WTC11 (cell line): Measurements from ENCODE around the gene NEB. TPM values are rescaled to one million over a fixed set of nuclear protein-coding genes. Genes with fewer than 3 reads are reported as not detected.

ENCODE experiments used
- ATAC-seq: fragments of 200-7000 bp; cut with Tn5 transposase; 2 replicates; pipeline ENCODE4 v1.10.0; 2021; ENCODE audit warnings: mild to moderate bottlenecking, moderate library complexity
- CTCF ChIA-PET: fragments of 300-600 bp; sonication (Branson Sonifier 250); formaldehyde crosslinking; loops from one replicate; lab custom pipeline; 2021; ENCODE audit warnings: antibody characterized with exemption; lab: Charles Lee
- POLR2A ChIA-PET: fragments of 350-600 bp; sonication (Branson Sonifier 250); formaldehyde crosslinking; loops from one replicate; lab custom pipeline; 2021; ENCODE audit warnings: antibody characterized with exemption; lab: Charles Lee
- DNase-seq: peaks from one replicate; pipeline ENCODE4 v3.0.0; 2021; ENCODE audit warnings: low spot score
- H3K27ac Mint-ChIP-seq: 2 replicates; pipeline ENCODE4 v1.8.0; 2021; ENCODE audit warnings: mixed read lengths
- H3K27me3 Mint-ChIP-seq: 2 replicates; pipeline ENCODE4 v1.8.0; 2021; ENCODE audit warnings: low read depth, mild to moderate bottlenecking, moderate library complexity, mixed read lengths
- H3K36me3 Mint-ChIP-seq: 2 replicates; pipeline ENCODE4 v1.8.0; 2021; ENCODE audit warnings: mixed read lengths
- H3K4me1 Mint-ChIP-seq: 2 replicates; pipeline ENCODE4 v1.8.0; 2022; ENCODE audit warnings: mixed read lengths
- H3K4me3 Mint-ChIP-seq: 2 replicates; pipeline ENCODE4 v1.8.0; 2021; ENCODE audit warnings: mild to moderate bottlenecking, moderate library complexity, mixed read lengths
- H3K9me3 Mint-ChIP-seq: 2 replicates; pipeline ENCODE4 v1.8.0; 2021; ENCODE audit warnings: mixed read lengths
- CREB1 ChIP-seq: sonication (generic); formaldehyde crosslinking; IDR thresholded peaks from 2 replicates; pipeline ENCODE4 v1.8.0; 2023; ENCODE audit warnings: mild to moderate bottlenecking, missing genetic modification reagents
- CREM ChIP-seq: sonication (generic); formaldehyde crosslinking; IDR thresholded peaks from 2 replicates; pipeline ENCODE4 v1.8.1; 2022; ENCODE audit warnings: mild to moderate bottlenecking, missing genetic modification reagents, moderate library complexity
- E2F5 ChIP-seq: sonication (generic); formaldehyde crosslinking; IDR thresholded peaks from 2 replicates; pipeline ENCODE4 v1.8.1; 2022; ENCODE audit warnings: mild to moderate bottlenecking, moderate library complexity, missing genetic modification reagents
- ETV6 ChIP-seq: sonication (generic); formaldehyde crosslinking; IDR thresholded peaks from 2 replicates; pipeline ENCODE4 v1.8.1; 2022; ENCODE audit warnings: mild to moderate bottlenecking, missing genetic modification reagents
- GTF2I ChIP-seq: fragments of 250-450 bp; sonication (Bioruptor Pico); conservative IDR thresholded peaks from 2 replicates; pipeline ENCODE4 v1.4.0; 2021; ENCODE audit warnings: mild to moderate bottlenecking
- JUN ChIP-seq: sonication (generic); formaldehyde crosslinking; IDR thresholded peaks from 2 replicates; pipeline ENCODE4 v1.8.0; 2023; ENCODE audit warnings: mild to moderate bottlenecking, missing genetic modification reagents
- KAT7 ChIP-seq: sonication (generic); formaldehyde crosslinking; IDR thresholded peaks from 2 replicates; pipeline ENCODE4 v1.8.1; 2023; ENCODE audit warnings: missing genetic modification reagents, mild to moderate bottlenecking, borderline replicate concordance
- MLX ChIP-seq: sonication (generic); formaldehyde crosslinking; IDR thresholded peaks from 2 replicates; pipeline ENCODE4 v1.8.1; 2023; ENCODE audit warnings: mild to moderate bottlenecking, missing genetic modification reagents, moderate library complexity
- NFYB ChIP-seq: sonication (generic); formaldehyde crosslinking; conservative IDR thresholded peaks from 2 replicates; pipeline ENCODE4 v1.8.0; 2022; ENCODE audit warnings: low read depth, missing genetic modification reagents
- SOX15 ChIP-seq: fragments of 250-450 bp; sonication (Bioruptor Pico); IDR thresholded peaks from 2 replicates; pipeline ENCODE4 v1.9.0; 2021; ENCODE audit warnings: mild to moderate bottlenecking
- SP1 ChIP-seq: sonication (generic); formaldehyde crosslinking; conservative IDR thresholded peaks from 2 replicates; pipeline ENCODE4 v1.8.1; 2022; ENCODE audit warnings: missing genetic modification reagents
- TCF7 ChIP-seq: sonication (generic); formaldehyde crosslinking; IDR thresholded peaks from 2 replicates; pipeline ENCODE4 v1.8.0; 2022; ENCODE audit warnings: mild to moderate bottlenecking, low read depth, missing genetic modification reagents, moderate library complexity
- TEAD1 ChIP-seq: sonication (generic); formaldehyde crosslinking; IDR thresholded peaks from 2 replicates; pipeline ENCODE4 v1.8.0; 2022; ENCODE audit warnings: mild to moderate bottlenecking, missing genetic modification reagents
- ZBTB21 ChIP-seq: sonication (generic); formaldehyde crosslinking; IDR thresholded peaks from 2 replicates; pipeline ENCODE4 v1.8.1; 2023; ENCODE audit warnings: mild to moderate bottlenecking, missing genetic modification reagents, borderline replicate concordance
- ZNF423 ChIP-seq: fragments of 250-450 bp; sonication (Bioruptor Pico); IDR thresholded peaks from 2 replicates; pipeline ENCODE4 v2.1.2; 2022; ENCODE audit warnings: mild to moderate bottlenecking, moderate library complexity
- ZNF671 ChIP-seq: fragments of 250-450 bp; sonication (Bioruptor Pico); IDR thresholded peaks from 2 replicates; pipeline ENCODE4 v1.8.0; 2021; ENCODE audit warnings: mild to moderate bottlenecking
- total RNA-seq: library from RNA; stranded (reverse); gene quantifications from 3 replicates; pipeline ENCODE4 v1.2.3, GENCODE V29; 2021
- TF ChIP-seq, protein P1 (sequence below): sonication (generic); formaldehyde crosslinking; IDR thresholded peaks from 2 replicates; pipeline ENCODE4 v1.8.0; 2022; ENCODE audit warnings: mild to moderate bottlenecking, missing genetic modification reagents
- TF ChIP-seq, protein P2 (sequence below): sonication (generic); formaldehyde crosslinking; IDR thresholded peaks from 2 replicates; pipeline ENCODE4 v1.8.1; 2022; ENCODE audit warnings: low read depth, missing genetic modification reagents, borderline replicate concordance
- TF ChIP-seq, protein P3 (sequence below): sonication (generic); formaldehyde crosslinking; IDR thresholded peaks from 2 replicates; pipeline ENCODE4 v1.8.1; 2022; ENCODE audit warnings: mild to moderate bottlenecking, missing genetic modification reagents, moderate library complexity, borderline replicate concordance
- TF ChIP-seq, protein P4 (sequence below): sonication (generic); formaldehyde crosslinking; IDR thresholded peaks from 2 replicates; pipeline ENCODE4 v1.8.0; 2023; ENCODE audit warnings: missing genetic modification reagents, mild to moderate bottlenecking, borderline replicate concordance
- TF ChIP-seq, protein P5 (sequence below): fragments of 250-450 bp; sonication (Bioruptor Pico); IDR thresholded peaks from 2 replicates; pipeline ENCODE4 v1.8.0; 2021; ENCODE audit warnings: mild to moderate bottlenecking

The NEB gene
- total RNA-seq, 1 experiment from 2014 or later, result 1.9 TPM

DNA sequence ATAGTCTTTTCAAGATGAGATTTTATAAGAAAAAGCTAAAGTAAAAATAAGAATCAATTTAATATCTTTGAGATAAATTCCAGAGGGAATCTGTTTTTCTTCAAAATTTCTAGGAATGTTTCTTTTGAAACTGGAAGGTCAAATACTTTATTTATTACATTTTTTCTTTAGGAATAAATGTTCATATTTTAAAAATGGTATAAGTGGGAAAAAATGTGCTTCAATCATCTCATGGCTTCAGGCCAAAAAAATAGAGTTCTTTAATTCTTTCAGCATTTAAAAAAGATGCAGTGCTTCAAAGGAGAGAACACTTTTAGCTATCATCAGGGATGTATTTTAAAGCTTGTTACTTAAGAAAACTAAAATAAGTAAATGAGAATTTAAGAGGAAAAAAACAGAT, 110.6 kb downstream of the NEB start:
- Mint-ChIP-seq H3K4me1 (no peaks in the 10 kb centered on the region), H3K27me3 (no peaks in the 10 kb centered on the region), H3K27ac (no peak overlapping the region), H3K4me3 (no peak overlapping the region), H3K9me3 (no peaks in the 10 kb centered on the region), H3K36me3 (no peaks in the 10 kb centered on the region)
- TF ChIP-seq ZBTB21 (CRISPR knock-in tag) (no peak), E2F5 (CRISPR knock-in tag) (no peak), GTF2I (no peak), SOX15 (no peak), CREM (no peak), SP1 (CRISPR knock-in tag) (no peak), KAT7 (CRISPR knock-in tag) (no peak), TCF7 (CRISPR knock-in tag) (no peak), MLX (CRISPR knock-in tag) (no peak), JUN (CRISPR knock-in tag) (no peak), ZNF423 (no peak)
- TF ChIP-seq, protein P1, sequence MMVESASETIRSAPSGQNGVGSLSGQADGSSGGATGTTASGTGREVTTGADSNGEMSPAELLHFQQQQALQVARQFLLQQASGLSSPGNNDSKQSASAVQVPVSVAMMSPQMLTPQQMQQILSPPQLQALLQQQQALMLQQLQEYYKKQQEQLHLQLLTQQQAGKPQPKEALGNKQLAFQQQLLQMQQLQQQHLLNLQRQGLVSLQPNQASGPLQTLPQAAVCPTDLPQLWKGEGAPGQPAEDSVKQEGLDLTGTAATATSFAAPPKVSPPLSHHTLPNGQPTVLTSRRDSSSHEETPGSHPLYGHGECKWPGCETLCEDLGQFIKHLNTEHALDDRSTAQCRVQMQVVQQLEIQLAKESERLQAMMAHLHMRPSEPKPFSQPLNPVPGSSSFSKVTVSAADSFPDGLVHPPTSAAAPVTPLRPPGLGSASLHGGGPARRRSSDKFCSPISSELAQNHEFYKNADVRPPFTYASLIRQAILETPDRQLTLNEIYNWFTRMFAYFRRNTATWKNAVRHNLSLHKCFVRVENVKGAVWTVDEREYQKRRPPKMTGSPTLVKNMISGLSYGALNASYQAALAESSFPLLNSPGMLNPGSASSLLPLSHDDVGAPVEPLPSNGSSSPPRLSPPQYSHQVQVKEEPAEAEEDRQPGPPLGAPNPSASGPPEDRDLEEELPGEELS, result no peak
- TF ChIP-seq, protein P2, sequence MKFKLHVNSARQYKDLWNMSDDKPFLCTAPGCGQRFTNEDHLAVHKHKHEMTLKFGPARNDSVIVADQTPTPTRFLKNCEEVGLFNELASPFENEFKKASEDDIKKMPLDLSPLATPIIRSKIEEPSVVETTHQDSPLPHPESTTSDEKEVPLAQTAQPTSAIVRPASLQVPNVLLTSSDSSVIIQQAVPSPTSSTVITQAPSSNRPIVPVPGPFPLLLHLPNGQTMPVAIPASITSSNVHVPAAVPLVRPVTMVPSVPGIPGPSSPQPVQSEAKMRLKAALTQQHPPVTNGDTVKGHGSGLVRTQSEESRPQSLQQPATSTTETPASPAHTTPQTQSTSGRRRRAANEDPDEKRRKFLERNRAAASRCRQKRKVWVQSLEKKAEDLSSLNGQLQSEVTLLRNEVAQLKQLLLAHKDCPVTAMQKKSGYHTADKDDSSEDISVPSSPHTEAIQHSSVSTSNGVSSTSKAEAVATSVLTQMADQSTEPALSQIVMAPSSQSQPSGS (CRISPR knock-in tag), result no peak
- TF ChIP-seq, protein P3, sequence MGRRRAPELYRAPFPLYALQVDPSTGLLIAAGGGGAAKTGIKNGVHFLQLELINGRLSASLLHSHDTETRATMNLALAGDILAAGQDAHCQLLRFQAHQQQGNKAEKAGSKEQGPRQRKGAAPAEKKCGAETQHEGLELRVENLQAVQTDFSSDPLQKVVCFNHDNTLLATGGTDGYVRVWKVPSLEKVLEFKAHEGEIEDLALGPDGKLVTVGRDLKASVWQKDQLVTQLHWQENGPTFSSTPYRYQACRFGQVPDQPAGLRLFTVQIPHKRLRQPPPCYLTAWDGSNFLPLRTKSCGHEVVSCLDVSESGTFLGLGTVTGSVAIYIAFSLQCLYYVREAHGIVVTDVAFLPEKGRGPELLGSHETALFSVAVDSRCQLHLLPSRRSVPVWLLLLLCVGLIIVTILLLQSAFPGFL (CRISPR knock-in tag), result no peak
- ChIA-PET POLR2A (no interaction called here), CTCF (no interaction called here)
- DNase-seq (no peak), ATAC-seq (no peak)

DNA sequence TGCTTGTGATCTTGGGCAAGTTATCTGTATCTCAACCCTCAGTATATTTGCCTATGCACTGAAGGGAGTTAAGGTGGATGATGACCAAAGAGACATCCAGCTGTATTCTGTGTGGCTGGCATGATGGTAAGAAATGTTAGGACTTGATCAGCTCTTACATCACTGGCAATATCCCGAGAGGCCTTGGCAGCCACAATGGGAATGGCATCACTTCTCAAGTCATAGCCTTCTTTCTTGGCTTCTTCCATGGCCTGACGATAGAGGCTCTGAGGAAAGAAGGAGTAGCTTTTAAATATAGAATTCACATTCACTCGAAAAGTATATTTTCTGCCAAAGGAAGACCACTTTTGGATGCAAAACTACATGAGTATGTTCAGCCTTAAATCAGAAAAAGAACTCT, 113.5 kb downstream of the NEB start:
- DNase-seq (no peak), ATAC-seq (no peak)
- Mint-ChIP-seq H3K36me3 (no peaks in the 10 kb centered on the region), H3K4me3 (no peak overlapping the region), H3K27me3 (no peaks in the 10 kb centered on the region), H3K27ac (no peak overlapping the region), H3K4me1 (no peaks in the 10 kb centered on the region), H3K9me3 (no peaks in the 10 kb centered on the region)
- ChIA-PET POLR2A (no interaction called here), CTCF (no interaction called here)
- no peak for TF ChIP-seq KAT7 (CRISPR knock-in tag)
- TF ChIP-seq, protein P4, sequence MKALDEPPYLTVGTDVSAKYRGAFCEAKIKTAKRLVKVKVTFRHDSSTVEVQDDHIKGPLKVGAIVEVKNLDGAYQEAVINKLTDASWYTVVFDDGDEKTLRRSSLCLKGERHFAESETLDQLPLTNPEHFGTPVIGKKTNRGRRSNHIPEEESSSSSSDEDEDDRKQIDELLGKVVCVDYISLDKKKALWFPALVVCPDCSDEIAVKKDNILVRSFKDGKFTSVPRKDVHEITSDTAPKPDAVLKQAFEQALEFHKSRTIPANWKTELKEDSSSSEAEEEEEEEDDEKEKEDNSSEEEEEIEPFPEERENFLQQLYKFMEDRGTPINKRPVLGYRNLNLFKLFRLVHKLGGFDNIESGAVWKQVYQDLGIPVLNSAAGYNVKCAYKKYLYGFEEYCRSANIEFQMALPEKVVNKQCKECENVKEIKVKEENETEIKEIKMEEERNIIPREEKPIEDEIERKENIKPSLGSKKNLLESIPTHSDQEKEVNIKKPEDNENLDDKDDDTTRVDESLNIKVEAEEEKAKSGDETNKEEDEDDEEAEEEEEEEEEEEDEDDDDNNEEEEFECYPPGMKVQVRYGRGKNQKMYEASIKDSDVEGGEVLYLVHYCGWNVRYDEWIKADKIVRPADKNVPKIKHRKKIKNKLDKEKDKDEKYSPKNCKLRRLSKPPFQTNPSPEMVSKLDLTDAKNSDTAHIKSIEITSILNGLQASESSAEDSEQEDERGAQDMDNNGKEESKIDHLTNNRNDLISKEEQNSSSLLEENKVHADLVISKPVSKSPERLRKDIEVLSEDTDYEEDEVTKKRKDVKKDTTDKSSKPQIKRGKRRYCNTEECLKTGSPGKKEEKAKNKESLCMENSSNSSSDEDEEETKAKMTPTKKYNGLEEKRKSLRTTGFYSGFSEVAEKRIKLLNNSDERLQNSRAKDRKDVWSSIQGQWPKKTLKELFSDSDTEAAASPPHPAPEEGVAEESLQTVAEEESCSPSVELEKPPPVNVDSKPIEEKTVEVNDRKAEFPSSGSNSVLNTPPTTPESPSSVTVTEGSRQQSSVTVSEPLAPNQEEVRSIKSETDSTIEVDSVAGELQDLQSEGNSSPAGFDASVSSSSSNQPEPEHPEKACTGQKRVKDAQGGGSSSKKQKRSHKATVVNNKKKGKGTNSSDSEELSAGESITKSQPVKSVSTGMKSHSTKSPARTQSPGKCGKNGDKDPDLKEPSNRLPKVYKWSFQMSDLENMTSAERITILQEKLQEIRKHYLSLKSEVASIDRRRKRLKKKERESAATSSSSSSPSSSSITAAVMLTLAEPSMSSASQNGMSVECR, result no peak
- TF ChIP-seq NFYB (CRISPR knock-in tag), result no peak
- no peak for TF ChIP-seq ZNF671 (CRISPR knock-in tag)
- no peak for TF ChIP-seq ETV6
- TF ChIP-seq, protein P5, sequence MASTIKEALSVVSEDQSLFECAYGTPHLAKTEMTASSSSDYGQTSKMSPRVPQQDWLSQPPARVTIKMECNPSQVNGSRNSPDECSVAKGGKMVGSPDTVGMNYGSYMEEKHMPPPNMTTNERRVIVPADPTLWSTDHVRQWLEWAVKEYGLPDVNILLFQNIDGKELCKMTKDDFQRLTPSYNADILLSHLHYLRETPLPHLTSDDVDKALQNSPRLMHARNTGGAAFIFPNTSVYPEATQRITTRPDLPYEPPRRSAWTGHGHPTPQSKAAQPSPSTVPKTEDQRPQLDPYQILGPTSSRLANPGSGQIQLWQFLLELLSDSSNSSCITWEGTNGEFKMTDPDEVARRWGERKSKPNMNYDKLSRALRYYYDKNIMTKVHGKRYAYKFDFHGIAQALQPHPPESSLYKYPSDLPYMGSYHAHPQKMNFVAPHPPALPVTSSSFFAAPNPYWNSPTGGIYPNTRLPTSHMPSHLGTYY (CRISPR knock-in tag), result no peak
- TF ChIP-seq CREB1 (CRISPR knock-in tag), result no peak
- TF ChIP-seq TEAD1 (CRISPR knock-in tag), result no peak
